ENCODE data around the gene ATP2C1. TPM values are rescaled to one million over a fixed set of nuclear protein-coding genes. Genes with fewer than 3 reads are reported as not detected.

Gene ATP2C1
- total RNA-seq, 2 donors from 2014 or later = 76.8 to 81.3 TPM

DNA sequence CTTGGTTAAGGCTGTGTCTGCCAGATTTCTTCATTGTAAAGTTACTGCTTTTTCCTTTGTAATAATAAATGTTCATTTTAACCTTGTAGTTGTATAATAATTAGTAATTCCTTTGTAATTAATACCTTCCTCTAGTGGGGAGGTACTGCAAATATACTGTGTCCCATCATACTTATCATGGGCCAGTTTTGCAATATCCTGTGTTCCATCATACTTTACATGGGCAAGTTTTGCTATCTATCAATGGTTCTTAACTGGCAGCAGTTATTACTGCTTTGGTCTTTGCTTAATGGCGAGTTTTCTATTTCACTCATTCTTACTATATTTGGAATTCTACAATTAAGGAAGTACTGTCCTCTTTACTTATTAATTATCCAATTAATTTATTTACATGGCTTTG, 10.6 kb downstream of the ATP2C1 start:
- Histone ChIP-seq H3K36me3 (ENCODE audit: control insufficient read depth, insufficient read depth, low read length) (no peaks in the 10 kb centered on the region), H3K9ac (ENCODE audit: extremely low read depth, low read length, poor library complexity, severe bottlenecking) (no peak overlapping the region), H3K4me1 (ENCODE audit: control insufficient read depth, insufficient read depth, low read length) (no peaks in the 10 kb centered on the region), H3K27ac (ENCODE audit: low read depth, low read length) (no peak overlapping the region), H3K4me3 (ENCODE audit: low read length) (no peak overlapping the region), H3K9me3 (ENCODE audit: control insufficient read depth, low read length) (no peaks in the 10 kb centered on the region), H3K27me3 (ENCODE audit: control insufficient read depth, insufficient read depth, low read length, poor library complexity, severe bottlenecking) (no peaks in the 10 kb centered on the region)
- DNase-seq = no peak
- TF ChIP-seq, protein P1, sequence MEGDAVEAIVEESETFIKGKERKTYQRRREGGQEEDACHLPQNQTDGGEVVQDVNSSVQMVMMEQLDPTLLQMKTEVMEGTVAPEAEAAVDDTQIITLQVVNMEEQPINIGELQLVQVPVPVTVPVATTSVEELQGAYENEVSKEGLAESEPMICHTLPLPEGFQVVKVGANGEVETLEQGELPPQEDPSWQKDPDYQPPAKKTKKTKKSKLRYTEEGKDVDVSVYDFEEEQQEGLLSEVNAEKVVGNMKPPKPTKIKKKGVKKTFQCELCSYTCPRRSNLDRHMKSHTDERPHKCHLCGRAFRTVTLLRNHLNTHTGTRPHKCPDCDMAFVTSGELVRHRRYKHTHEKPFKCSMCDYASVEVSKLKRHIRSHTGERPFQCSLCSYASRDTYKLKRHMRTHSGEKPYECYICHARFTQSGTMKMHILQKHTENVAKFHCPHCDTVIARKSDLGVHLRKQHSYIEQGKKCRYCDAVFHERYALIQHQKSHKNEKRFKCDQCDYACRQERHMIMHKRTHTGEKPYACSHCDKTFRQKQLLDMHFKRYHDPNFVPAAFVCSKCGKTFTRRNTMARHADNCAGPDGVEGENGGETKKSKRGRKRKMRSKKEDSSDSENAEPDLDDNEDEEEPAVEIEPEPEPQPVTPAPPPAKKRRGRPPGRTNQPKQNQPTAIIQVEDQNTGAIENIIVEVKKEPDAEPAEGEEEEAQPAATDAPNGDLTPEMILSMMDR (conservative IDR thresholded peaks at IDR 0.05) = no peak
- no peaks in the 10 kb centered on the region for H3K36me3 Mint-ChIP-seq (ENCODE audit: low read depth)
- H3K4me3 Mint-ChIP-seq = no peak overlapping the region
- 79% methylated on average over 1 of the region's 1 CpG; no CpG with 5 or more reads in 1 of the 2 experiments for WGBS, 2 experiments (ENCODE audit: insufficient coverage in 1 of 2, insufficient read length in 1 of 2)
- no peaks in the 10 kb centered on the region for H3K27me3 Mint-ChIP-seq (ENCODE audit: insufficient read depth)
- no peak overlapping the region for H3K27ac Mint-ChIP-seq
- H3K4me1 Mint-ChIP-seq = peaks cover 22% of the 10 kb centered on the region
- H3K9me3 Mint-ChIP-seq = no peaks in the 10 kb centered on the region

DNA sequence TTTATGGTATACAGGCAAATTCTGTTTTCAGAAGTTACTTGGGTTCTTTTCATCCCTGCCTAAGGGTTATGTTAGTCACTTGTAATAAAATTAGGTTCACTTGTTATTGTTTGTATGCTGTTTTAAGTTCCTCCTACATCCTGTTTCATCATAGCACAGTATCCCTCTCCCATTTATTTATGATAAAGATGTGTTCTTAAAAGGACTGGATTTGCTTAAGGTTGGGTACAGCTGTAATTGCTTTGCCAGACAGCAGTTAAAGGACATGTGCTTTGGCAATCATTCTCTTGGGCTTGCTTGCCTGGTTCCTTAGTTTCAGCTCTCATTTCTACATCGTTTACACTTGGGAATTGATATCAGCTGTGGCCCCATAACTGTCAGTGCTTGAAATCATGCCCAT, 11.7 kb downstream of the ATP2C1 start:
- no peaks in the 10 kb centered on the region for H3K36me3 ChIP-seq (ENCODE audit: control insufficient read depth, insufficient read depth, low read length)
- no peaks in the 10 kb centered on the region for H3K9me3 Mint-ChIP-seq
- H3K4me3 ChIP-seq (ENCODE audit: low read length) = no peak overlapping the region
- no peak overlapping the region for H3K4me3 Mint-ChIP-seq
- peaks cover 22% of the 10 kb centered on the region for H3K4me1 Mint-ChIP-seq
- H3K27me3 ChIP-seq (ENCODE audit: control insufficient read depth, insufficient read depth, low read length, poor library complexity, severe bottlenecking) = no peaks in the 10 kb centered on the region
- H3K27me3 Mint-ChIP-seq (ENCODE audit: insufficient read depth) = no peaks in the 10 kb centered on the region
- TF ChIP-seq, protein P1 (conservative IDR thresholded peaks at IDR 0.05) = no peak
- H3K4me1 ChIP-seq (ENCODE audit: control insufficient read depth, insufficient read depth, low read length) = no peaks in the 10 kb centered on the region
- H3K9me3 ChIP-seq (ENCODE audit: control insufficient read depth, low read length) = no peaks in the 10 kb centered on the region
- no peak overlapping the region for H3K27ac Mint-ChIP-seq
- no peak overlapping the region for H3K27ac ChIP-seq (ENCODE audit: low read depth, low read length)
- H3K9ac ChIP-seq (ENCODE audit: extremely low read depth, low read length, poor library complexity, severe bottlenecking) = no peak overlapping the region
- 73 to 91% methylated on average over 1 of the region's 1 CpG for WGBS, 2 experiments (ENCODE audit: insufficient coverage in 1 of 2, insufficient read length in 1 of 2)
- no peak for DNase-seq
- no peaks in the 10 kb centered on the region for H3K36me3 Mint-ChIP-seq (ENCODE audit: low read depth)

DNA sequence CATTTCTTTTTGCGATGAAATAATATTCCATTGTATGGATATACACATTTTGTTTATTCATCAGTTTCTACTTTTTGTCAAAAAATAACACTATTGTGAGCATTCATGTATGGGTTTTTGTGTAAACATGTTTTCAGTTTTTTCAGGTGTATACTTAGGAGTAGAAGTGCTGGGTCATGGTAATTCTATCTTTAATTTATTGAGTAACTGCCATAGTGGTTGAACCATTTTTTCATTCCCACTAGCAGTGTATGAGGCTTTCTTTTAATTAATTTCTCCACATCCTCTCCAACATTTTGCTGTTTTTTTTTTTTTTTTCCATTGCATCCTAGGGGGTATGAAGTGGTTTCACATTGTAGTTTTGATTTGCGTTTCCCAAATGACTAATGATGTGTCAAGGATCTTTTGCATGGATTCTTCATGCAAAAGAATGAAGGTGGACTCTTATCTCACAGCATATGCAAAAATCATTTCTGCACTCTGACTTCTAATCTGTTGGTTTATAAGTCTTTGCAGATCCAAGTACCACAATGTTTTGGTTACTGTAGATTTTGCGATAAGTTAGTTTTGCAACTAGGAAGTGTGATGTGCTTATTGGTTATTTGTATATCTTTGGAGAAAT, 12.6 kb downstream of the ATP2C1 start:
- TF ChIP-seq, protein P1 (conservative IDR thresholded peaks at IDR 0.05) = no peak
- Mint-ChIP-seq H3K27me3 (ENCODE audit: insufficient read depth) (no peaks in the 10 kb centered on the region), H3K36me3 (ENCODE audit: low read depth) (no peaks in the 10 kb centered on the region), H3K4me3 (no peak overlapping the region), H3K27ac (peak overlapping the region; percentile 35), H3K4me1 (peaks cover 14% of the 10 kb centered on the region), H3K9me3 (peaks cover 2% of the 10 kb centered on the region)
- Histone ChIP-seq H3K4me3 (ENCODE audit: low read length) (no peak overlapping the region), H3K27ac (ENCODE audit: low read depth, low read length) (no peak overlapping the region), H3K36me3 (ENCODE audit: control insufficient read depth, insufficient read depth, low read length) (no peaks in the 10 kb centered on the region), H3K9ac (ENCODE audit: extremely low read depth, low read length, poor library complexity, severe bottlenecking) (no peak overlapping the region), H3K4me1 (ENCODE audit: control insufficient read depth, insufficient read depth, low read length) (no peaks in the 10 kb centered on the region), H3K9me3 (ENCODE audit: control insufficient read depth, low read length) (no peaks in the 10 kb centered on the region), H3K27me3 (ENCODE audit: control insufficient read depth, insufficient read depth, low read length, poor library complexity, severe bottlenecking) (no peaks in the 10 kb centered on the region)
- WGBS, 2 experiments (ENCODE audit: insufficient coverage in 1 of 2, insufficient read length in 1 of 2) = 96% methylated on average over 3 of the region's 3 CpGs; no CpG with 5 or more reads in 1 of the 2 experiments
- no peak for DNase-seq

All from endodermal cell (in vitro differentiated cells).